Testis (tissue), 2 donors: ENCODE measurements around the gene PIP5K1B.

ENCODE experiments used
- CTCF ChIP-seq, 3 experiments: fragments of 450-650 bp in 2 of 3; fragments of 200-600 bp in 1 of 3; sonication (generic) in 1 of 3; IDR thresholded peaks; one replicate each; pipeline ENCODE4 v1.5.1; 2016 to 2019; ENCODE audit warnings: antibody characterized with exemption in 3 of 3, mild to moderate bottlenecking in 2 of 3, moderate library complexity in 1 of 3
- POLR2A ChIP-seq: fragments of 450-650 bp; IDR thresholded peaks from one replicate; pipeline ENCODE4 v1.6.1; 2017; ENCODE audit warnings: antibody characterized with exemption, mild to moderate bottlenecking, moderate library complexity

- TF ChIP-seq CTCF (IDR thresholded peaks at IDR 0.05) (peak in 2 of 3 experiments; percentile 16 to 20), POLR2A (no peak)
Measured at GRCh38 chr9:68685770-68686169, 19.3 kb upstream of the PIP5K1B start.
